ENCODE results near the gene DYNLT1. TPM values are rescaled to one million over a fixed set of nuclear protein-coding genes. Genes with fewer than 3 reads are reported as not detected.
A peak's percentile ranks its signal among the peaks of the same experiment; 100 is the strongest.
"Not testable (repeated sequence)": the region's sequence is repeated elsewhere in the genome, so short reads cannot be mapped to it uniquely, and the experiment has no call there.

Gene DYNLT1
- total and polyA plus RNA-seq, 12 donors, result 106 to 211 (median 122) TPM

DNA sequence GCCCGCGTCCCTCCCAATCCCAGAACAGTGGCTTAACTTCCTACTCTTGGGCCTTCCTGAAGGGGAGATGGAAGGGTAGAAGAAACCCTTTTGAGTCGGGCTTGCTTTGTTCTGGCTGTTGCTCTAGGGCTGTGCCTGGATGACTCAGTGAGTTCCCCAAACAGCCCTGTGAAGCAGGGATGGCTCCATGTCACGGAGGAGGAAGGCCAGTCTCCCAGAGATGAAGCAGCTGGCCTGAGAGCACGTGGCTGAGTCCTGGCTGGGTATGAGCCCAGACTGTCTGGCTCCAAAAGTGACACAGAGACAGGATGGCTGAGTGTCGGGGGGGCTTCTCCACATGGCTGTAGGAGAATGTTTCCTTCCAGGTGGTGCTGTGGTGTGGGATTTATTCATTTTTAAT, 10.0 kb upstream of the DYNLT1 start:
- Histone ChIP-seq H3K27ac (peak overlapping the region; percentile 16 to 87 (median 66)), H3K4me3 (no peak overlapping the region), H3K4me1 (peaks cover 2 to 54% (median 17%) of the 10 kb centered on the region in 9 donors), H3K36me3 (no peaks in the 10 kb centered on the region), H3K27me3 (no peaks in the 10 kb centered on the region), H3K9me3 (no peaks in the 10 kb centered on the region)
- intact Hi-C loops (cut with DNase I), result no loop called here
- TF ChIP-seq, protein P1, sequence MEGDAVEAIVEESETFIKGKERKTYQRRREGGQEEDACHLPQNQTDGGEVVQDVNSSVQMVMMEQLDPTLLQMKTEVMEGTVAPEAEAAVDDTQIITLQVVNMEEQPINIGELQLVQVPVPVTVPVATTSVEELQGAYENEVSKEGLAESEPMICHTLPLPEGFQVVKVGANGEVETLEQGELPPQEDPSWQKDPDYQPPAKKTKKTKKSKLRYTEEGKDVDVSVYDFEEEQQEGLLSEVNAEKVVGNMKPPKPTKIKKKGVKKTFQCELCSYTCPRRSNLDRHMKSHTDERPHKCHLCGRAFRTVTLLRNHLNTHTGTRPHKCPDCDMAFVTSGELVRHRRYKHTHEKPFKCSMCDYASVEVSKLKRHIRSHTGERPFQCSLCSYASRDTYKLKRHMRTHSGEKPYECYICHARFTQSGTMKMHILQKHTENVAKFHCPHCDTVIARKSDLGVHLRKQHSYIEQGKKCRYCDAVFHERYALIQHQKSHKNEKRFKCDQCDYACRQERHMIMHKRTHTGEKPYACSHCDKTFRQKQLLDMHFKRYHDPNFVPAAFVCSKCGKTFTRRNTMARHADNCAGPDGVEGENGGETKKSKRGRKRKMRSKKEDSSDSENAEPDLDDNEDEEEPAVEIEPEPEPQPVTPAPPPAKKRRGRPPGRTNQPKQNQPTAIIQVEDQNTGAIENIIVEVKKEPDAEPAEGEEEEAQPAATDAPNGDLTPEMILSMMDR (IDR thresholded peaks at IDR 0.05), result no peak
- WGBS, 2 donors, result 30 to 32% methylated on average over 6 of the region's 6 CpGs
- ATAC-seq (peak; percentile 95 to 98 (median 96)), DNase-seq (peak; percentile 74 to 83)

DNA sequence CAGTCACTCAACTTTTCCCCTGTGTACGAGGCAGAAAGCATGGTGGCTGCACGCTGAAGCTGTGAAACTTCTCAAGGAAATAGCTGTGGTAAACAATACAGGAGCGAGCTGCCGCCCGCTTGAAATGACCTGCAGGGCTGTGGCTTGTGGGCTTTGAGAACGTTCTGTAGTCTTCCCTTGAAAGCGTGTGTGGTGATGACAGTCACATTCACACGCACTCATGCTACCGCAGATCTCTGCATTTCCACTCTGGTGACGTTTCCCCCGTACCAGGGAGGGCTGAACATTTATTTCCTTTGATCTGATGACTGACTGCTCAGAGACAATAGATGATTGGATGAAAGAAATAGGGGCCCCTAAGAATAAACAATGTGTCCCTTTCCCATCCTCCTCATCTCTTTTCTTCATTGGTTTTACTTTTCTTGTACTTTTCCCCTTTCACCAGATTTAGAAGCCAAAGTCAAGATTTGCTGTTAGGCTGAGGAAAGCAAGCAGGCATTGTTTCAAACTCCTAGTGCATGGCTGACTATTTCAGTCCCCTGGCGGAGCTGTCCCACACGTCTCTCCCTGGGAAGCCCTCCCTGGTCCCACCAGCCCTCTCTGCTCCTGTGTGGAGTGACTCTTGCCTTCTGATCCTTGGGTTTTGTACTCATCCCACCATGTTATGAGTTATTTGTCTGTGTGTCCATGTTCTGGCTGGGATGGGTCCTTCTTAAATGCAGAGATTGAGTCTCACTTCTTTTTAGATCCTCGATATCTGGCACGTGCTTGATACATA, 9.2 kb upstream of the DYNLT1 start:
- TF ChIP-seq, protein P1 (IDR thresholded peaks at IDR 0.05), result no peak

DNA sequence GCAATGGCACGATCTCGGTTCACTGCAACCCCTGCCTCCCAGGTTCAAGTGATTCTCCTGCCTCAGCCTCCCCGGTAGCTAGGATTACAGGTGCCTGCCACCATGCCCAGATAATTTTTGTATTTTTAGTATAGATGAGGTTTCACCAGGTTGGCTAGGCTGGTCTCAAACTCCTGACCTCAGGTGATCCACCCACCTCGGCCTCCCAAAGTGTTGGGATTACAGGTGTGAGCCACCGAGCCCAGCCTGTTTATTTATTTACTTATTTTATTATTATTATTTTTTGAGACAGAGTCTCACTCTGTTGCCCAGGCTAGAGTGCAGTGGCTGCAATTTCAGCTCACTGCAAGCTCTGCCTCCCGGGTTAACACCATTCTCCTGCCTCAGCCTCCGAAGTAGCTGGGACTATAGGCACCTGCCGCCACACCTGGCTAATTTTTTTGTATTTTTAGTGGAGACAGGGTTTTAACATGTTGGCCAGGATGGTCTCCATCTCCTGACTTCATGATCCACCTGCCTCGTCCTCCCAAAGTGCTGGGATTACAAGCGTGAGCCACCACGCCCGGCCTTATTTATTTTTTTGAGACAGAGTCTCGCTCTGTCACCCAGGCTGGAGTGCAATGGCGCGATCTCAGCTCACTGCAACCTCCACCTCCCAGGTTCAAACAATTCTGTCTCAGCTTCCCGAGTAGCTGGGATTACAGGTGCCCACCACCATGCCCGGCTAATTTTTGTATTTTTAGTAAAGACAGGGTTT, 7.6 kb upstream of the DYNLT1 start:
- intact Hi-C loops (cut with DNase I); H3K27me3 ChIP-seq; H3K36me3 ChIP-seq; DNase-seq; H3K9me3 ChIP-seq; ATAC-seq; H3K4me3 ChIP-seq: not testable (repeated sequence)
- Histone ChIP-seq H3K4me1 (peaks cover 2 to 70% (median 29%) of the 10 kb centered on the region in 9 donors), H3K27ac (peak overlapping the region in 1 of 10 donors; percentile 87)
- WGBS, 2 donors, result 86 to 92% methylated on average over 17 of the region's 17 CpGs

More for the DNA sequence above, 9.2 kb upstream of the DYNLT1 start:
- Histone ChIP-seq H3K27me3 (no peaks in the 10 kb centered on the region), H3K4me1 (peaks cover 2 to 62% (median 24%) of the 10 kb centered on the region in 9 donors), H3K27ac (peak overlapping the region; percentile 16 to 87 (median 66)), H3K36me3 (no peaks in the 10 kb centered on the region), H3K4me3 (no peak overlapping the region), H3K9me3 (no peaks in the 10 kb centered on the region)
- WGBS, 2 donors, result 40 to 53% methylated on average over 15 of the region's 15 CpGs
- DNase-seq (peak in 1 of 2 donors; percentile 34), ATAC-seq (peak in 7 of 8 donors; percentile 4 to 76 (median 28))
- intact Hi-C loops (cut with DNase I), result no loop called here

DNA sequence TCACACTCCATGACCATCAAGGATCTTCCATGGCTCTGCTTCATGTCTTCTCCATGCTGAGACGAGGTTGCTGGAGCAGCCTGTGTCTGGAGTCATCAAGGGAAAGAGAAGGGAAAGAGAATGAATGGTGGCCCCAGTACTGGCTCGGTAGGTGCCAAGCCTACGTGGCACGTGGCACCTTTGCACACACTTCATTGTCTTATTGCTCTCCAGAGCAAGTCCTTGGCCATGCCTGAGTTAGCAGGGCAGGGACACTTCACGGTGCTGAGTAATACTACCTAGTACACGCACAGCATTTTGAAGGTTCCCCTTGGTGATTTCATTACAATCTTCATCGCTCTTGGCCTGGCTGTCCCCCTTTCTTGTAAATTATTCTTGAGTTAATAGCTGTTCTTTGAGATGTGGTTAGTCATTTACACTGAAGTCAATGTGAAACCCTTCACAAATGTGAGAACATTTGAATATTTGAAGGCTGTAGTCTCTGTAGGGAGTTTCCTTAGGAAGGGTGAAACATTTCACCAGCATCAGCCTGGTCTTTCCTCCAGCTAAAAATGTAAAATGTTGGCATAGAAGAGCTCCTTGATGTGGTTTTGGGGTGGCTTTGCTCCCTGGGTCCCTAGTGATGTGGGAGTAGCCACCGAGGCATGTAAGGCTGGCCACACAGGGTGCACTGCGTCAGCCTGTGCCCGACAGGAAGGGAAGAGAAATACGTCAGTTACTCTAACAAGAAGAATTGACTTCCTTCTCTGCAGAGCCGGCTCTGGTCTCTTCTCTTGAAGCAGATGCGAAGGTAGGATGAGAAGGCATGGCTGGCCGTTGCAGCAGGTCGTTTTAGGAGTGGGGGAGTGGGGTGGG, 5.0 kb upstream of the DYNLT1 start, which contains the start of gene SYTL3:
TSS of gene SYTL3 (plus strand) at position 766 of the 855 bp plus-strand sequence. CDS start 13,215 bp downstream, outside the sequence.
- Histone ChIP-seq H3K27ac (peak within 1 kb of the TSS in 9 of 10 donors; percentile 14 to 77 (median 54)), H3K36me3 (no peaks in the 10 kb centered on the region), H3K4me3 (peak within 1 kb of the TSS in 1 of 10 donors; percentile 23), H3K4me1 (peaks cover 2 to 66% (median 21%) of the 10 kb centered on the region in 9 donors), H3K9me3 (no peaks in the 10 kb centered on the region), H3K27me3 (no peaks in the 10 kb centered on the region)
- peak in 4 of 8 donors; percentile 12 to 56 (median 40) for ATAC-seq
- intact Hi-C loops (cut with DNase I), result no loop called here
- WGBS, 2 donors, result 51 to 53% methylated on average over 15 of the region's 15 CpGs
- TF ChIP-seq, protein P1 (IDR thresholded peaks at IDR 0.05), result no peak
- peak in 1 of 2 donors; percentile 41 for DNase-seq

Data from heart right ventricle (tissue), 16 donors.